ENCODE measurements around the gene TBL1X. TPM values are rescaled to one million over a fixed set of nuclear protein-coding genes. Genes with fewer than 3 reads are reported as not detected.

The TBL1X gene
- polyA plus RNA-seq, 3 donors, result 12.5 to 19.5 (median 13.8) TPM

GRCh38 chrX:9642270-9642995, 177.6 kb downstream of the TBL1X start:
- H3K27ac Mint-ChIP-seq, result peak overlapping the region in 1 of 7 donors; percentile 16
- Histone ChIP-seq H3K9me3 (replicated peaks in 1 of 2; ENCODE audit: control insufficient read depth in 1 of 2, insufficient read depth in 1 of 2, low read length in 2 of 2) (no peaks in the 10 kb centered on the region), H2AFZ (ENCODE audit: insufficient read depth, low read depth, low read length, poor library complexity, severe bottlenecking) (no peak overlapping the region), H3K4me3 (replicated peaks in 1 of 3; ENCODE audit: low read depth in 2 of 3, low read length in 3 of 3) (no peak overlapping the region), H3K27me3 (ENCODE audit: control insufficient read depth in 2 of 2, insufficient read depth in 2 of 2, low read length in 2 of 2) (peaks cover 0 to 10% of the 10 kb centered on the region in 2 donors), H4K20me1 (ENCODE audit: insufficient read depth, low read length) (peaks cover 98% of the 10 kb centered on the region), H3K4me1 (ENCODE audit: control insufficient read depth in 1 of 2, insufficient read depth in 2 of 2, low read length in 2 of 2) (no peaks in the 10 kb centered on the region), H3K79me2 (ENCODE audit: insufficient read depth, low read length) (no peaks in the 10 kb centered on the region), H3K4me2 (replicated peaks; ENCODE audit: extremely low read depth, low read length, poor library complexity, severe bottlenecking) (no peak overlapping the region), H3K27ac (ENCODE audit: low read depth in 1 of 2, low read length in 2 of 2) (no peak overlapping the region), H3K36me3 (replicated peaks in 1 of 2; ENCODE audit: control insufficient read depth in 1 of 2, insufficient read depth in 2 of 2, low read length in 2 of 2) (peaks cover 0 to 16% of the 10 kb centered on the region in 2 donors), H3K9ac (ENCODE audit: insufficient read depth, low read length, poor library complexity, severe bottlenecking) (no peak overlapping the region)
- H3K9me3 Mint-ChIP-seq, result peaks cover 0 to 3% (median 0%) of the 10 kb centered on the region in 7 donors
- TF ChIP-seq CTCF (IDR thresholded peaks at IDR 0.05), result no peak
- H3K36me3 Mint-ChIP-seq, result peaks cover 7 to 12% of the 10 kb centered on the region in 2 donors
- peaks cover 6% of the 10 kb centered on the region for H3K4me1 Mint-ChIP-seq
- 100% methylated on average over 7 of the region's 14 CpGs for WGBS (ENCODE audit: insufficient coverage)
- no peak overlapping the region for H3K4me3 Mint-ChIP-seq
- intact Hi-C loops (cut with micrococcal nuclease), result no loop called here
- no peak for DNase-seq
- H3K27me3 Mint-ChIP-seq (ENCODE audit: low read depth in 3 of 3), result peaks cover 0 to 7% (median under 1%) of the 10 kb centered on the region in 3 donors

DNA sequence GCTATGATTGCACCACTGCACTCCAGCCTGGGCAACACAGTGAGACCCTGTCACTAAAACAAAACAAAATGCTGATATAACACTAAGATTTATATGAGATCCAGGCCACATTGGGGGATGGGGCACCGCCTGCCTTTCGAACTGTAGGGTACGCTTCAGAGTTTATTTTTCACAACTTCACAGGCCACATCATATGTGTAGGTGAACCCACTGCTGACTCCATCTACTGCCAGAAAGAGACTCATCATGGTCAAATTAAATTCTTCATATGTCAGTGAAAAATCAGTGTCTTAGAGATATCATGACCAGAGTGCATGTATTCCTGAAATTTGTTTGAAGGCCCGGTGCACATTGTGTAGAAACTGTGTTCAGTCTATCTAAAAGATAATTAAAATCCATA, 178.9 kb downstream of the TBL1X start:
- no peak overlapping the region for H3K4me3 Mint-ChIP-seq
- H3K4me3 ChIP-seq (replicated peaks in 1 of 3; ENCODE audit: low read depth in 2 of 3, low read length in 3 of 3), result no peak overlapping the region
- H3K4me1 ChIP-seq (ENCODE audit: control insufficient read depth in 1 of 2, insufficient read depth in 2 of 2, low read length in 2 of 2), result no peaks in the 10 kb centered on the region
- H4K20me1 ChIP-seq (ENCODE audit: insufficient read depth, low read length), result peaks cover 97% of the 10 kb centered on the region
- no peak overlapping the region for H3K27ac ChIP-seq (ENCODE audit: low read depth in 1 of 2, low read length in 2 of 2)
- DNase-seq, result no peak
- TF ChIP-seq CTCF (IDR thresholded peaks at IDR 0.05), result no peak
- no peak overlapping the region for H3K4me2 ChIP-seq (replicated peaks; ENCODE audit: extremely low read depth, low read length, poor library complexity, severe bottlenecking)
- H3K4me1 Mint-ChIP-seq, result peaks cover 6% of the 10 kb centered on the region
- H3K9me3 ChIP-seq (replicated peaks in 1 of 2; ENCODE audit: control insufficient read depth in 1 of 2, insufficient read depth in 1 of 2, low read length in 2 of 2), result no peaks in the 10 kb centered on the region
- no peaks in the 10 kb centered on the region for H3K79me2 ChIP-seq (ENCODE audit: insufficient read depth, low read length)
- no CpG with 5 or more reads among the region's 4 CpGs for WGBS (ENCODE audit: insufficient coverage)
- no peak overlapping the region for H3K9ac ChIP-seq (ENCODE audit: insufficient read depth, low read length, poor library complexity, severe bottlenecking)
- H3K36me3 ChIP-seq (replicated peaks in 1 of 2; ENCODE audit: control insufficient read depth in 1 of 2, insufficient read depth in 2 of 2, low read length in 2 of 2), result peaks cover 0 to 16% of the 10 kb centered on the region in 2 donors
- H3K27ac Mint-ChIP-seq, result peak overlapping the region in 1 of 7 donors; percentile 0
- peaks cover 0 to 10% (median 0%) of the 10 kb centered on the region in 3 donors for H3K27me3 Mint-ChIP-seq (ENCODE audit: low read depth in 3 of 3)
- intact Hi-C loops (cut with micrococcal nuclease), result no loop called here
- peaks cover 0 to 3% (median 0%) of the 10 kb centered on the region in 7 donors for H3K9me3 Mint-ChIP-seq
- H3K27me3 ChIP-seq (ENCODE audit: control insufficient read depth in 2 of 2, insufficient read depth in 2 of 2, low read length in 2 of 2), result peaks cover 0 to 5% of the 10 kb centered on the region in 2 donors
- no peak overlapping the region for H2AFZ ChIP-seq (ENCODE audit: insufficient read depth, low read depth, low read length, poor library complexity, severe bottlenecking)
- H3K36me3 Mint-ChIP-seq, result peaks cover 7 to 12% of the 10 kb centered on the region in 2 donors
